ENCODE results near the gene CAPN5.

The CAPN5 gene

DNA sequence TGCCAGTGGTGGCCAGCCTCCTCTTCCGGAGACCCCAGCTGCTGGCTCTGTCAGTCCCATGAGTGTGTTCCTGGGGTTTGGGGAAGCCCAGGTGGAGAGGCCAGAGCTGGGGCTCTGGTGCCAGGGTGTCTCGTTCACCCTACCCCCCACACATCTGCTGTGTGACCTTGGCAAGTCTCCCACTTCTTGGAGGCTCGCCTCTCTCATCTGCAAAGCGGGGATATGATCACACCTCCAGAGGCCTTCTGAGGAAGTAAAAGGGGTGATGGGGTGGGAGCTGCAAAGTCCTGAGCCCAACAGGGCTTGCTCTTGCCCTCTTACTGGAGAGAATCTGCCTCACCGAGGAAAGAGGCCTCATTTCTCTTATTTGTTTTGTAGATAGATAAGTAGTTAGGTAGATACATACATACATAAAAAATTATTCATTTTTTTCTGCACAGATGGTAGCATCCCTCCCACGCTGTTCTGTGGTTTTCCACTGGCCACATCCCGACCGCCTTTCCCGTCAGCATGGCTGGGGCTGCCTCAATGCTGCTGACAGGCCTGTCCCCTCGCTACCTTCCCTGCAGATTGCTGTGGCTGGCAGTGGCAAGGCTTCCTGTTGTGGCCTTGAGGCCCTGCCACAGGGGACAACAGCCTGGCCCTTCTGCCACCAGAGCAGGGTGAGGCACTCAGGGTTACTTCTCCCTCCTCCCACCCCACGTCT lies 85.2 kb downstream of the CAPN5 start:
- DNase-seq (ENCODE audit: low spot score): no peak

DNA sequence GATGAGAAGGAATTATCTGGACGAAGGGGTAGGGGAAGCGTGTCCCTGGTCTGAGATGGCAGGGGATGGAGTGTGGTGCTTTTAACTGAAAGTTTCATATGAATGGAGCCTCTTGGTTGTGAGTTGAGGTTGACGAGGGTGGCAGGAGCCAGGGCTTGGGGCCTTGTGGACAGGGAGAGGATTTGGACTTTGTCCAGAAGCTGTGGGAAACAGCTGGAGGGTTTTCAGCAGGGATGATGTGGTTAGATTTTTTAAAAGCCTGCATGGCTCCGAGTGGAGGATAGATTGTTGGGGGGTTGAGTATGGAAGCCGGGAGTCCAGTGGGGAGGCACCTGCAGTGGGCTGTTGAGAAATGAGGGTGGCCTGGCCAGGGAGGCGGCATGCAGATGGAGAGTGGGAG lies 86.1 kb downstream of the CAPN5 start:
- DNase-seq (ENCODE audit: low spot score): no peak

DNA sequence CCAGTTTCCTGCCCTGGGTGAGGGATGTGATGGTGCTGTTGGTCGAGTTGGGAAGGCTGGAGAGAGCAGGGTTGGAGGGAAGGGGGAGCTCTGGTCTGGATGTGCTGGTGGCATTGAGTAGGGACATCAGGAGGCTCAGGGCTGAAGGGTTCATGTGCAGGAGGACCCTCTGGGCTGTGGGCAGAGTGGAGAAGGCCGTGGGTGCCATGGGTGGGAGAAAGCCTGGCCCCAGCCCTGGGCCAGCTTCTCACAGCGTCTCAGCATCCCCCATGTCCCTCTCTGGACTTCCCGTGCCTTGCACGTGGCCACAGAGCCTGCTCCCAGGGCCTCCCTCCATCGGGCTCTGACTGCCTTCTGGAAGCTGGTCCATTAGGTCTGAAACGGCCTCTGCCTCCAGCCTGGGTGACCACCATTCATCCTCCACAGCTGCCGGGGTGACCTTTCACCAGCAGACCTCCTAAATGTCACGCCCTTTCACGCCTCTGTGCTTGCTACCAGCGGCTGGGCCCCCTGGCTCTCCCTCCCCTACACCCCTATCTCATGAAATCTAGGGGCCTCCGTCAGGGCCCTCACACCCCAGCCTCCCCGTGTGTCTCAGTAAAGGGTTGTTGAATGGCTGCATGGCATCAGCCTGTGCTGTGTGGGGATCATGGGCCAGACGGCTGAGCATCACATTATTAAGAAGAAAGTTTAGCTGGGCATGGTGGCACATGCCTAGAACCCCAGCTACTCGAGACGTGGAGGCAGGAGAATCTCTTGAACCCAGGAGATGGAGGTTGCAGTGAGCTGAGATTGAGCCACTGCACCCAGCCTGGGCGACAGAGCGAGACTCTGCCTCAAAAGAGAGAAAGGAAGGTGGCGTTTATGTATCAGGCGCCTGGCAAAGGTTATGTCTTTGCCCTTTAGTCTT lies 86.8 kb downstream of the CAPN5 start:
- no peak for DNase-seq (ENCODE audit: low spot score)

DNA sequence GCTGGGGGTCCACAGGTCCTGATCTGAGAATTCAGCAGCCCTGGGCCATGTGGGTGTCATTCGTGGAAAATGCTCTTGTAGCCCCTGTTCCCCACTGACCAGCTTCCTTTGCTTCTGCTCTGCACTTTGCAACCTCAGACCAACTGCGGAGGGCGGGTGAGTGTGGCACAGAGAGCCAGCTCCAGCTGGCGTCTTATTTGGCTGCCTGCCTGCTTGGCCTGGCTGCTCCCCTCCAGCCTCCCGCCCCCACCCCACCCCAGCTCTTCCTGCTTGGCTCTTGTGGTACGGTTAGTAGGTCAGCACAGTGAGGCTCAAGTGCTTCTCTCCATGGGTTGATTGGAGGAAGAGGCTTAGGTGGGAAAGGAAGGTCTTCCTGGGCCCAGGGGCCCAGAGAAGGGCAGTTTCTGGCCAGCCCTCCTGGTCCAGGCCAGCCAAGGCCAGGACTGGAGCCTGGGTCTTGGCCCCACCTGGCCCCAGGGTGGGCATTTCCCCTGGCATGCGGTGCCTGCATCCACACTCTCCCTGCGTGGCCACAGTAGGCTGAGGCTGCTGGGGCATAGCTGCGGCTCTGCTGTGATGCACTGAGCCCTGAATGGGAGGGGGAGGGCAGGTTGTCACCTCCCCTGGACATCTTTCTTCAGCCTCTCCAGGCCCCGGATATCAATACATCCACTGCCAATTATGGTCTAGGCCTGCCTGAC lies 87.8 kb downstream of the CAPN5 start:
- no peak for DNase-seq (ENCODE audit: low spot score)

DNA sequence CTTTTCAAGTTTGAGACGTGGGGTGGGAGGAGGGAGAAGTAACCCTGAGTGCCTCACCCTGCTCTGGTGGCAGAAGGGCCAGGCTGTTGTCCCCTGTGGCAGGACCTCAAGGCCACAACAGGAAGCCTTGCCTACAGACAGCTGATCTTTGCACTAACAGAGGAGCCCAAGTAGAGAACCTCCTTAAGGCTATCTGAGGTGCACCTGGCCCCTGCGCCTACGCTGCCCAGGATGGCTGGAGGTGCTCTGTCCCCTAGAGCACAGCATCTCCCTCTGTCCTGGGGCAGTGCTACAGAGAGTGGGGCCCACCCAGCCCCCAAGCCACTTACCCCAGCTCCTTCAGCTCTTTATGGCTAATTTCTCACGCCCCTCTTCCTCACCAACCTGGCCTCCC lies 88.3 kb downstream of the CAPN5 start:
- DNase-seq (ENCODE audit: low spot score): no peak

DNA sequence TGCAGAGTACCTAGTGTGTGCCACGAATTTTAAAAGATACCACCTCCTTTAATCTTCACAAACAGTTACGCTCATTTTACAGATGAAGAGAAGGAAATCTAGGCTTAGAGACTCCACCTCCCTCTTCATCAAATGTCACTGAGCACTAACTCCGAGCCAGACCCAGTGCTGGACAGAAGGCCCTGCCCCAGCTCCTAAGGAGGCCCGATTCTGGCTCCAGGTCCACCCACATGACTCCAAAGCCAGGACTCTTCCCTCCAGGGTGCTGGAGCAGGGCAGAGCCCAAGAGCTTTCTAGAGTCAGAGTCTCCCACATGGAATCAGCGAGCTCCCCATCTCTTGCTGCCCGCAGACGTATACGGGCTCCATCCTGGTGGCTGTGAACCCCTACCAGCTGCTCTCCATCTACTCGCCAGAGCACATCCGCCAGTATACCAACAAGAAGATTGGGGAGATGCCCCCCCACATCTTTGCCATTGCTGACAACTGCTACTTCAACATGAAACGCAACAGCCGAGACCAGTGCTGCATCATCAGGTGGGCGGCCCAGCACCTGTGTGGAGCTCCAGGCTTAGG lies 88.9 kb downstream of the CAPN5 start:
- DNase-seq (ENCODE audit: low spot score): no peak

DNA sequence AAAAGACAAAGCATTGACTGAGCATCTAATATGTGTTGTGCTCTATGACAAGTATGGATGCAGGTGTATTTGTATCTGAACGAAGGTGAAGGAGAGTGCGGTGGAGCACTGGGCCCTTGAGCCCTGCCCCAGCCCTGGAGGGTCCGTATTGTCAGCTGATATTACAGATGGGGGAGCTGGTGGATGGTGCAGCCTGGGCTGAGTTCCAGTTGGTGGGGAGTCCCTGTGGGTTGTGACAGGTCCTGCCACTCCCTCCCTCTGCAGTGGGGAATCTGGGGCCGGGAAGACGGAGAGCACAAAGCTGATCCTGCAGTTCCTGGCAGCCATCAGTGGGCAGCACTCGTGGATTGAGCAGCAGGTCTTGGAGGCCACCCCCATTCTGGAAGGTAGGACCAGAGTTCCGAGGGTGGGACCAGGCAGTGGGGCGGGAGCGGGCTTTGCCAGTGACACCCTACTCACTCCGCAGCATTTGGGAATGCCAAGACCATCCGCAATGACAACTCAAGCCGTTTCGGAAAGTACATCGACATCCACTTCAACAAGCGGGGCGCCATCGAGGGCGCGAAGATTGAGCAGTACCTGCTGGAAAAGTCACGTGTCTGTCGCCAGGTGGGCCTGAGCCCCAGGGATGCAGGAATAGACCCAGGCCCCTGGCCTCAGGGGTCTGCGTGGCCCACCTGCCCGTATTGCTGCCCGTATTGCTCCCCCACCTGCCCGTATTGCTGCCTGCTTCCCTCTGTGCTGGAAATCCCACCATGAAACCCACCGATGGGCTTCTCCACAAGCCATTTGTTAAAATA lies 89.8 kb downstream of the CAPN5 start:
- no peak for DNase-seq (ENCODE audit: low spot score)

DNA sequence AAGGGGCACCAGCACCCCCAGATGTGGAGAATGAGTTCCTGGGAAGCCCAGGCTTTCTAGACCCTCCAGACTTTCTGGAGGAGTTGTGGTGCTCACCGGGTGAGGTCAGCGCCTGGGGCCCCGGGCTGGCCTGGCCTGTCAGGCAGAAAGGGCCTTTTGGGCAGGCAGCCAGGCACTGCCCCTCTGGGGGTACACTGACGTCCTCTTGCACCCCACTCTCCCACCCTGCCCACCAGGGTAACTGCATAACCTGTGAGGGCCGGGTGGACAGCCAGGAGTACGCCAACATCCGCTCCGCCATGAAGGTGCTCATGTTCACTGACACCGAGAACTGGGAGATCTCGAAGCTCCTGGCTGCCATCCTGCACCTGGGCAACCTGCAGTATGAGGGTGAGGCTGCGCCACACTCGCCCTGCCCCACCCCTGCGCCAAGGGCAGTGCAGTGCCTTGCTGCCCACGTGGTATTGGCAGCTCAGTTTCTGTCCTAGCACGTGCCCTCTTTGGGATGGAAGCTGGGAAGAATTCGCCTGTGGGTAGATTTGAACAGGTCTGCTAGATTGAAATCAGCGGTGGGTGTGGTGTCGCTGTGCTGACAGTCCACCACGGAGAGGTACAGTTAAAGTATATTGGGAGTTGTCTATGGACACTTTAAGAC lies 91.4 kb downstream of the CAPN5 start:
- DNase-seq (ENCODE audit: low spot score): no peak

DNA sequence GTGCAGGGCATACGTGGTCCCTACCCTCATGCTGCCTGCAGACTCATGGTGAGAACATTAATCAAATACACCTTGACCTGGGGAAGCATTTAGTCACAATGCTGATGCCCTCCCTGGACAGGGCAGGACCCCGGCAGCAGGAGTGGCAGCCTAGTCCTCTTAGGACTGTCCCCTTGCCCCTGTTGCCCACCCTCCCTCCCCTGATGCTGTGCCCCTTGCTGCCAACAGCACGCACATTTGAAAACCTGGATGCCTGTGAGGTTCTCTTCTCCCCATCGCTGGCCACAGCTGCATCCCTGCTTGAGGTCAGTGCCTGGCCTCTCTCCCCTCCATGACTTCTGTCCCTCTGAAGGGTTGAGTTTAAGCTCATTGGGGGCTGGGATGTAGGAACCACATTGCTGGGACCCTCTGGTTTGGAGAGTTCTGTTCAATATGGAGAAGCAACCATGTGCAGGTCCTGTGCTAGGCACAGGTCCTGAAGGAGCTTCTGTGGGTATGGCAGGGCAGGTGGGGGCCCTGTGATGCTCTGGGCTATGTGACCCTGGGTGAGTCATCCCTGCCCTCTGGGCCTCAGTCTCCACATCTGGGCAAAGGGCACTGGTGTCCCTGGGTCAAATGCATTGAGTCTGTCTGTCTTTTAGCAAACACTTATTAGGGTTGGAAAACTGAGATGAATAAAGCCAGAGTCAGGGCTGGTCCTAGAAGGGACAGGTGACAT lies 92.6 kb downstream of the CAPN5 start:
- DNase-seq (ENCODE audit: low spot score): no peak

DNA sequence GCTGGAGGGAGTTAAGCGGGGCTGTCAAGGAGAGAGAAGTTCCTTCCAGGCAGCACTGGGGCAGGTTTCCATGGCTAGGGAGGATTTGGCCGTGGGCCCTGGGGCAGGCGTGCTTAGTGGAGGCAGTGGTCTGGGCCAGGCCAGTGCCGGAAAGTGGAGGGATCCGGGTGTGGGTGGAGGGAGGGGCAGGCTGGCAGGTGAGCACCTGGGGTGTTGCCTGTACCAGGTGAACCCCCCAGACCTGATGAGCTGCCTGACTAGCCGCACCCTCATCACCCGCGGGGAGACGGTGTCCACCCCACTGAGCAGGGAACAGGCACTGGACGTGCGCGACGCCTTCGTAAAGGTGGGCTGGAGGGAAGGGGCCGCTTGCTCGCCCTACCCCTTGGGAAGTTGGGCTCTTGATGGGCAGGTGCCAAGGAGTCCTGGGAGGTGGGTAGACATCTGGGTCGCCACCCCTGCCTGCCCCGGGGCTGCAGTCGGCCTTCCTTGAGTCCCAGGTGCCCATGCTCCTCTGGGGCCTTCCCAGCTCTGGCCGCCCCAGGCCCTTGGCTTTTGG lies 93.2 kb downstream of the CAPN5 start:
- DNase-seq (ENCODE audit: low spot score): no peak

DNA sequence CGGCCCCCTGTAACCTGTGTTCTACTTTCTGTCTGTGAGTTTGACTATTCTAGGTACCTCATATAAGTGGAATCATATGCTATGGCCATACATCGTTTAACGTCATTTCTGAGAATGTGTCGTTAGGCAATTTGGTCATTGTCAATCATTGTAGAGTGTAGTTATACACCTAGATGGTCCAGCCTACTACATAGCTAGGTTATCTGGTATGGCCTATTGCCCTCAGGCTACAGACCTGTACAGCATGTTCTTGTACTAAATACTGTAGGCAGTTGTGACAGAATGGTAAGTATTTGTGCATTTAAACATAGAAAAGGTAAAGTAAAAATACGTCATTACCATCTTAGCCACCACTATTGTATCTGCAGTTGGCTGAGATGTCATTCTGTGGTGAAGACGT lies 96.5 kb downstream of the CAPN5 start:
- DNase-seq (ENCODE audit: low spot score): no peak

DNA sequence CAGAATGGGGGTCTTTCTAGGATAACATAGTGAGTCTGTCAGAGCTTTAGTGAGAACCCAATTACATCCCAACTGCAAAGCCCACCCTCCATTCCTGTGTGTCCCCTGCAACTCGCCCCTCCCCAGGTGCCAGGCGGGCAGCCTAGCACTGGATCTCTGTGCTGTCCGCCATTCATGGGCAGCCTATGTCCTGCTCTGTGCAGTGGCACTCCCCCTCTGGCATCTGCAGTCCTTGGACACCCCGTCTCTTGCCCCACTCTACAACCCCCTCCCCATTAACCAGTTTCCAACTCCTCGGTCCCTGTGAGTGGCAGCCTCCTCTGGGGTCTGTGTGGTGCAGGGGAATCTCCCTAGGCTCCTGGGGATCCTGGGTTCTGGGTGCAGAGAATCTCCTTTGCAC lies 98.3 kb downstream of the CAPN5 start:
- DNase-seq (ENCODE audit: low spot score): no peak

DNA sequence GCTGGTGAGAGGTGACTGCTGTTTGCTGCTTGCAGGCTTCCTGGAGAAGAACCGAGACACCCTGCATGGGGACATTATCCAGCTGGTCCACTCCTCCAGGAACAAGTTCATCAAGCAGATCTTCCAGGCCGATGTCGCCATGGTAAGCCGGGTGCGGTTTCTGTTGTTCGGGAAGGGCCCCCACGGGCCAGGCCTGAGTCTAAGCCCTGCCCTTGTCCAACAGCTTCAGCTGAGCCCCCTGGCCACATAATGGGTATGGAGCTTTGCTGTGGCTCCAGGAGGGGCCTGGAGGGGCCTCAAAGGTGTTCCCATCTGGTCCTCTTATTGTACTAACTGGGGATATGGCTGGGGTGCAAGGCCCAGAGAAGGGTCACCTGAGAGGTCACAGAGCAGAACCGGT lies 99.2 kb downstream of the CAPN5 start:
- no peak for DNase-seq (ENCODE audit: low spot score)

DNA sequence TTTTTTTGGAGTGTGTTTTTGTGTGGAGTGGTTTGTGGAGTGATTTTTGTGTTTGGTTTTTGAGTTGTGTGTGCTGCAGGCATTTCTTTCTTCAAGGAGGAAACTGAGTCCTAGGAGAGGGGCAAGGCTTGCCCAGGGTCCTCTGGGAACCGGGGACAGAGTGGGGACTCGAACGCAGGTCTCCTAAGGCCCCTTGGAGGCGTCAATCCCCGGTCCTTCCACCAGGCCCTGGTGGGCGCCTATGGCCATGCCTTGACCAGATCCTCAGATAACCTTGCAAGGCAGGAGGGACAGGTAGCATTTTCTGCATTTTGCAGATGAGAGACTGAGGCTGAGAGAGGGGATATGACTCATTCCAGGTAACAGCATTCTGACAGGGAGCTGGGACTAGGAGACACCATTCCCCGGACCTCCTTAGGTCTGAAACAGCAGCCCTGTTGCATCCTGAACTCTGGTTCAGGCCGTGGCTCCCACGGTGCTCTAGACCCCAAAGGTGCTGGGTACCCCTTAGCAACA lies 100.4 kb downstream of the CAPN5 start:
- no peak for DNase-seq (ENCODE audit: low spot score)

DNA sequence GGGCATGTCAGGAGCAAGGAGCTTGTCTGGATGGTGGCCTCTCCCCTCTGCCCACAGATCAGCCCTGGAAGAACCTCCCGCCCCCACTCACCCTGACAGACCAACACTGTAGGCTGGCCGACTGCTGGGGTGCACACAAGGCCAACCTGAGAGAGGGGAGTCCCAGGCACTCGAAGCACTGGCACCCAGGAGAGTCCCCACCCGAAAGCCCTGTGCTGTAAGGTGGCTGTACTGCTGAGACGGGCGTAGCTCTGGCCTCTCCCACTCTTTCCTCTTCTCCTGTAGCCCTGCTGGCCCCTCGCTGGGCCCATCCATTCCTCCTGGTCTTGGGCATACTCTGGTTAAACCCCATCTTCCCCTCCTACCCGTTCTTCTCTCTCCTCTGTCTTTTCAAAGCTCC lies 101.0 kb downstream of the CAPN5 start:
- DNase-seq (ENCODE audit: low spot score): no peak

DNA sequence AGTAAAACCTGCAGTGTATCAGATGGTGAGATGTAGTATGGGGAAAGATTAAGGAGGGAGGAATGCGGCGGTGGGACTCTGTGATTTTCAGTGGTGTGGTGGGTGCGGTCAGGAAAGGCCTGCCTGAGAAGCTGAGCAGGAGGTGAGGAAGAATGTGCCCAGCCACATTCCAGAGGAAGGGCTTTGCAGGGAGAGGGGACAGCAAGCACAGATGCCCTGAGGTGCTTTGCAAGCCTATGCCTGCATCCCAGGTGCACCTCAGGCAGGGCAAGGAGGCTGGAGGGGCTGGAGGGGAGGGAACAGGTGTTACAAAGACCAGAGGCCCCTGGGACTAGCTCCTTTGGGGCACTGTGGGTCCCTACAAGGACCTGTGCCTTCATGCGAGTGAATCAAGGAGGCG lies 103.3 kb downstream of the CAPN5 start:
- DNase-seq (ENCODE audit: low spot score): no peak

DNA sequence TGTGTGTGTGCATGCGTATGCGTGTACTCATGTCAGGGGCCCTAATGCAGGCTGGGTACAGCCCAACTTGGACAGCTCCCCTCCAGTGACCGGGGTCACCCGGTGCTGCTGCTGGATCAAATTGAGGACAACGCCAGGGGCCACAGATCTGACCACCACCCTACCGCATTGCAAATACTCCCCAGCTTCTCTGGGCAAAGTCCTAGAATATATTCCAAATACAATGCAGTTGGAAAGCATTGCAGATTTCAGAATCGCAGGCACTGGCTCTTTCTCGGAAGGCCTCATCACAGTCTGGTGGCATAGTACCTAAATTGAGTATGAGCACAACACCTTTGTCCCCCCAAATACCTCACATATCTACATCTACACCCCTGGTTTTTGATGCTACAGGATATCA lies 104.5 kb downstream of the CAPN5 start:
- no peak for DNase-seq (ENCODE audit: low spot score)

DNA sequence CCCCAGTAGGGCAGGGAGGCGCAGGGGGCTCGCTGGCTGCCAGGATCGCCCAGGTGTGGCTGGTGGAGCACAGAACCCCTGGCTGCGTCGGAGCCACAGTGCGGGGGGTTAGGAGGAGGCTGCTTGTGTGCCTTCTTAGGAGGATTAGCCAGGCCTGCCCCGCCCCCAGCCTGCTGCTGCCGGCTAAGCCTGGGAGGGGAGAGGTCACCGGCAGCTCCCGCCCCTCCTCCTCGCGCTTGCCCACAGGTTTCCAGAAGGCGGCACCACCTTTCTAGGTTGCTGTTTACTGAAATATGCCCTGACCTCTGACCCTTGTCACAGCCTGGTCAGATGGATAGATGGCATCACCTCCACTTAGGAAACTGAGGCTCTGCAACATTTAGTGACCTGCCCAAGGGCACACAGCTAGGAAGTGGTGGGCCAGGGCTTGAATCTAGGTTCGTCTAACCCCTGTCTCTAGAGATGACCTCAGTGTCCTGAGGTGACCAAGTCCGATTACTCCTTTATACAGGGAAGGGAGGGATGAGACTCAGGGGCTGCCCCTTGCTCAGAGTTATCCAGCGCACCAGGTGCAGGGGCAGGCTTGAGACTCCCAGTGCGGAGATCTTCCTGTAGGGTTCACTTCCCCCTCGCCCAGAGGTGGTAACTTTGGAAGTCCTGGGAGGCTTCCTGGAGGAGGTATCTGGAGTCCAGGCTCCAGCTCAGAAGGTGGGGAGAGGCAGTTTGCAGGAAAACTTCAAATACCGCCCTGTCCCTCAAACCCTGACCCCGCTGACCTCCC lies 105.3 kb downstream of the CAPN5 start:
- no peak for DNase-seq (ENCODE audit: low spot score)

DNA sequence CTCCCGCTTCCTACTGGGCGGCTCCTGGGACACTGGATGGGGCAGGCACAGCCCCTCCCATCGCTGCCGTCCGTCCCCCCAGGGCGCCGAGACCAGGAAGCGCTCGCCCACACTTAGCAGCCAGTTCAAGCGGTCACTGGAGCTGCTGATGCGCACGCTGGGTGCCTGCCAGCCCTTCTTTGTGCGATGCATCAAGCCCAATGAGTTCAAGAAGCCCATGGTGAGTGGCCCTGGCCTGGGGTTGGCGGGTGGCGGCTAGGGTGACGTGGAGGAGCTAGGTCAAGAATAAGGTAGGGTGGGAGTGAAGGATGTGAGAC lies 105.9 kb downstream of the CAPN5 start:
- no peak for DNase-seq (ENCODE audit: low spot score)
